Mesothelial cell of epicardium (in vitro differentiated cells): ENCODE measurements around the gene VWF. TPM values are rescaled to one million over a fixed set of nuclear protein-coding genes. Genes with fewer than 3 reads are reported as not detected.

ENCODE experiments used
- DNase-seq, 2 experiments: peaks; one replicate each; pipeline ENCODE4 v3.0.0; 2021; ENCODE audit warnings: low spot score in 2 of 2; ENCODE audit not compliant: unreplicated experiment in 2 of 2
- H3K27ac Mint-ChIP-seq: 2 replicates; pipeline ENCODE4 v1.8.0; 2021; ENCODE audit warnings: mixed read lengths
- H3K27me3 Mint-ChIP-seq: 2 replicates; pipeline ENCODE4 v1.8.0; 2021; ENCODE audit warnings: low read depth, mixed read lengths
- H3K36me3 Mint-ChIP-seq: 2 replicates; pipeline ENCODE4 v1.8.0; 2021; ENCODE audit warnings: mixed read lengths
- H3K4me1 Mint-ChIP-seq: 2 replicates; pipeline ENCODE4 v1.8.0; 2021; ENCODE audit warnings: mixed read lengths
- H3K4me3 Mint-ChIP-seq: 2 replicates; pipeline ENCODE4 v1.8.0; 2021; ENCODE audit warnings: mild to moderate bottlenecking, moderate library complexity, mixed read lengths
- H3K9me3 Mint-ChIP-seq: 2 replicates; pipeline ENCODE4 v1.8.0; 2021; ENCODE audit warnings: mixed read lengths
- total RNA-seq: library from RNA; stranded (reverse); gene quantifications from 3 replicates; pipeline ENCODE4 v1.2.1, GENCODE V29; 2021
- TF ChIP-seq, protein P1 (sequence below): fragments of 200-600 bp; sonication (generic); IDR thresholded peaks from one replicate; pipeline ENCODE4 v1.5.0; 2021; ENCODE audit warnings: antibody characterized with exemption; ENCODE audit not compliant: unreplicated experiment

The VWF gene
- total RNA-seq, 1 donor from 2014 or later: 0.31 TPM

DNA sequence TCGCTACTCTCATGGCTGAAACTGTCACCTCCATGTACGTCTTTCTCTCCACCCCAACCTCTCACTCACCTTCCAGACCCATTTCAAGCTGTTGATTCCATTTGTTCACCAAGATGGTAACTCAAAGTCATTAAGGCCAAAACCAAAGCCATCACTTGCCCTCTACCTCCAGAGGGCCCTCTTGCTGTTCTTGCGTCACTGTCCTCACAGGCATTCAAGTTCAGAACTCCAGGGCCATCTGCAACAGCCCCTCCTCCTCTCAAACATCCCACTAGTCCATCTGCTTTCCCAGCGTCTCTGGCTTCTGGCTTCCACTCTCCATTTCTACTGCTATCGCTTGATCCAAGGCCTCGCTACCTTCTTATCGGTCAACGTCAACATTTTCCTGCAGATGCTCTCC lies 74.5 kb downstream of the VWF start:
- no peaks in the 10 kb centered on the region for H3K36me3 Mint-ChIP-seq
- no peaks in the 10 kb centered on the region for H3K9me3 Mint-ChIP-seq
- peaks cover 2% of the 10 kb centered on the region for H3K27me3 Mint-ChIP-seq
- H3K4me1 Mint-ChIP-seq: peaks cover 15% of the 10 kb centered on the region
- DNase-seq: no peak
- H3K4me3 Mint-ChIP-seq: no peak overlapping the region
- TF ChIP-seq, protein P1, sequence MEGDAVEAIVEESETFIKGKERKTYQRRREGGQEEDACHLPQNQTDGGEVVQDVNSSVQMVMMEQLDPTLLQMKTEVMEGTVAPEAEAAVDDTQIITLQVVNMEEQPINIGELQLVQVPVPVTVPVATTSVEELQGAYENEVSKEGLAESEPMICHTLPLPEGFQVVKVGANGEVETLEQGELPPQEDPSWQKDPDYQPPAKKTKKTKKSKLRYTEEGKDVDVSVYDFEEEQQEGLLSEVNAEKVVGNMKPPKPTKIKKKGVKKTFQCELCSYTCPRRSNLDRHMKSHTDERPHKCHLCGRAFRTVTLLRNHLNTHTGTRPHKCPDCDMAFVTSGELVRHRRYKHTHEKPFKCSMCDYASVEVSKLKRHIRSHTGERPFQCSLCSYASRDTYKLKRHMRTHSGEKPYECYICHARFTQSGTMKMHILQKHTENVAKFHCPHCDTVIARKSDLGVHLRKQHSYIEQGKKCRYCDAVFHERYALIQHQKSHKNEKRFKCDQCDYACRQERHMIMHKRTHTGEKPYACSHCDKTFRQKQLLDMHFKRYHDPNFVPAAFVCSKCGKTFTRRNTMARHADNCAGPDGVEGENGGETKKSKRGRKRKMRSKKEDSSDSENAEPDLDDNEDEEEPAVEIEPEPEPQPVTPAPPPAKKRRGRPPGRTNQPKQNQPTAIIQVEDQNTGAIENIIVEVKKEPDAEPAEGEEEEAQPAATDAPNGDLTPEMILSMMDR: no peak
- H3K27ac Mint-ChIP-seq: no peak overlapping the region

DNA sequence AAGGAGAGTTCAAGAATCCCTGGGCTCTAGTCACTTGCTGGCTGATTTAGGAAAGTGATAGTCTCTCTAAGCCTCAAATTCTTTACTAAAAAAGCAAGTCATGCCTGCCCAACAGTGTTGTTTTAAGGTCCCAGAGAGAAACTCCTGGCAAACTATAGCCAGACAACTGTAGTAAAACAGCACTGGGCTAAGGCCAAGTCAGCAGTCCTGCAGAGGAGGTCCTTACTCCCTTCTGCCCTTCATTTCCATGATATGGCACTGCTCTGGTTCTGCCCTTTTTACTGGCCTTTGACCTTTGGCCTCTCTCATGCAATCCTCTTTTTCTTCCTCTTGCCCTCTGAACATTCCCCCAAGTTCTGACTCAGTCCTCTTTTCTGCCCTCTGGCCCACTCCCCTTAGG lies 74.9 kb downstream of the VWF start:
- Mint-ChIP-seq H3K36me3 (no peaks in the 10 kb centered on the region), H3K27ac (no peak overlapping the region)

DNA sequence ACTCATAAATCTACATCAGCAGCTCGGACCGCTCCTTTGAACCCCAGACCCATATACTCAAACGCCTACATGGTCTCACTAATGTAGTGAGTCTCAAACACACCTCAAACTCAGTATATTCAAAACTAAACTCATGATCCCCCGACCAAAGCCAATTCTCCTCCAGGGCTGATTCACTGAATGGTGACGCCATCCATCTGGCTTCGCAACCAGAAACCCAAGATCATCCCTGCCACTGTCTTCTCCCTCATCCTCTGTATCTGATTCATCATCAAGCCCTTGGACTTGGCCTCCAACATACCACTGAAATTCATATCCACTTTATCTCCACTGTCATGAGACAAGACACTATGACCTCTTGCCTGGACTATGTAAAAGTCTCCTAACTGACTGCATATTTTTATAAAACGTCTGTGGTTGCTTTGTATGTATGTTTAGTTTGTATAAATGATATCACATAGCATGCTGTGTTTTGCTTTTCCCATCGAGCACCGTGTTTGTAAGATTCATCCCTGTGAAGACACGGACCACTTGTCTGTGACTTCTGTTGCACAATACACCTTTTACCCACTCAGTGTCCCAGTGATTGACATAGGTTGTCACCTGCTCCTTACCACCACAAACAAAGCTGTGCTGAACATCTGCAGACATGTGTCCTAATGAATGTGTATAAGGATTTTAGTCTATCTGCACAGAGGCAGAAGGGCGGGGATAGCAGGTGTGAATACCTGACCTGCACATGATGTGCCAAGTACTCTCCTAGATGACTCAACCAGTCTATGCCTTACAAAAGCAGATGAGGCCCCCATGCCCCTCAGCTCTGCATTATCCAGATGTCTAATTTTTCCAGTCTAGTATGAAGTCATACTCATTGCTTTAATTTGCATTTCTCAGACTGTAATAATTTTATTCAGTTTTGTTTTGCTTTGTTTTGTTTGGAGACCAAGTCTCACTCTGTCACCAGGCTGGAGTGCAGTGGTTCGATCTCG lies 76.9 kb downstream of the VWF start:
- Mint-ChIP-seq H3K27me3 (peaks cover 2% of the 10 kb centered on the region), H3K36me3 (no peaks in the 10 kb centered on the region), H3K9me3 (no peaks in the 10 kb centered on the region), H3K4me1 (peaks cover 5% of the 10 kb centered on the region), H3K4me3 (no peak overlapping the region), H3K27ac (no peak overlapping the region)
- TF ChIP-seq, protein P1: no peak
- no peak for DNase-seq

More for the DNA sequence above, 74.9 kb downstream of the VWF start:
- TF ChIP-seq, protein P1: no peak
- Mint-ChIP-seq H3K9me3 (no peaks in the 10 kb centered on the region), H3K27me3 (peaks cover 2% of the 10 kb centered on the region), H3K4me3 (no peak overlapping the region), H3K4me1 (peaks cover 15% of the 10 kb centered on the region)
- no peak for DNase-seq

DNA sequence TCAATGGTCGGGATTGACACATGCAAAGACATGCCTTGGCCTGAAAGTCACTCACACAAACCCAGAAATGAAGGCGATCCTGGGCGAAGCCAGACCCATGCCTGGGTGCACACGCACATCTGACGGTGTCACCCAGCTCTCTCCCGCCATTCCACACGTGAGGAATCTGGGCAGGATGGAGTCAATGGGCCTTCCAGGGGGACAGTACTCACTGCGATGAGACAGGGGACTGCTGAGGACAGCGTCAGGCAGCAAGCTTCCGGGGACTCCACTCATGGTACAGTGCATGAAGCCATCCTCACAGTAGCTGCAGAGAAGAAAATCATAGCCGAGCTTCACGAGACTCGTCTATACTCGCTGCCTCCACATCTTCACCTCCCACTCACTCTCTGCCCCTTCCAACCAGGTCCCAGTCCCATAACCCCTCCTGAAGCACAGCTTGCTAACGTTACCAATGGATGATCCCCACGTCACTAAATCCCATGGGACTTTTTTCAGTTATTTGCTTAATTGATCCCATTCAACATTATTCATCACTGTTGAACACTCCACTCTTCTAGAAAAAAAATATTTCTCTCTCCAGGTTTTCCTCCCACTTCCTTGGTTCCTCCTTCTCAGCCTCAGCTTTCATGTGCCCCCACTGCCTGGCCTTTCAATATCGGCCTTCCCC lies 77.8 kb downstream of the VWF start:
- no peaks in the 10 kb centered on the region for H3K36me3 Mint-ChIP-seq
- H3K9me3 Mint-ChIP-seq: no peaks in the 10 kb centered on the region
- peaks cover 2% of the 10 kb centered on the region for H3K27me3 Mint-ChIP-seq
- no peak for DNase-seq
- H3K4me3 Mint-ChIP-seq: no peak overlapping the region
- H3K4me1 Mint-ChIP-seq: peaks cover 5% of the 10 kb centered on the region
- H3K27ac Mint-ChIP-seq: no peak overlapping the region
- TF ChIP-seq, protein P1: no peak

DNA sequence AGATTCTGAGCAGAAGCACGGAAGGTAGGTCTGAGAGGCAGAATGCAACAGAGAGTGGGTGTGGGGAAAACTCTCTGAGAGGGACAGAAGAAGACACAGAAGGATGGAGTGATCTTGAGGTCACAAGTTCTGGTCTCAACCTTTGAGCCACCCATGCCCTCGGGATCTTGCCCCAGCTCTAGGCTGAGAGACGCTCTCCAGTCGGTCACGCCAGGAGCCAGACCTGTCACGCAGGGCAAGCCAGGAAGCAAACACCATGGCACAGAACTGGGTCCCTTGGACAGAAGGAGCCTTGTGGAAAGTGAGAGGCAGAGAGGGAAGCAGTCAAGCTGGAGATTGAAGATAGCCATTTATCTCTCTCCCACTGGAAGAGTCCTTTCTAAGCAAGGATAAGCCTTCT lies 79.0 kb downstream of the VWF start:
- TF ChIP-seq, protein P1: no peak
- no peak for DNase-seq
- no peak overlapping the region for H3K27ac Mint-ChIP-seq

More for the DNA sequence above, 79.0 kb downstream of the VWF start:
- H3K4me3 Mint-ChIP-seq: no peak overlapping the region
- no peaks in the 10 kb centered on the region for H3K36me3 Mint-ChIP-seq
- no peaks in the 10 kb centered on the region for H3K9me3 Mint-ChIP-seq
- peaks cover 2% of the 10 kb centered on the region for H3K27me3 Mint-ChIP-seq
- peaks cover 5% of the 10 kb centered on the region for H3K4me1 Mint-ChIP-seq
